K562 (cell line): ENCODE data around the gene CPED1. TPM values are rescaled to one million over a fixed set of nuclear protein-coding genes. Genes with fewer than 3 reads are reported as not detected.

Experiments
- CBX3 ChIP-seq, 2 experiments: IDR thresholded peaks; 1 replicate in 1 of 2; 2 replicates in 1 of 2; pipeline ENCODE4 v1.6.1; 2012; ENCODE audit warnings: inconsistent platforms in 2 of 2, low read length in 2 of 2, borderline replicate concordance in 1 of 2, control low read depth in 1 of 2
- DDX20 ChIP-seq: fragments of 450-650 bp; IDR thresholded peaks from 2 replicates; pipeline ENCODE4 v1.6.1; 2016; ENCODE audit warnings: missing genetic modification characterization, low read depth, mild to moderate bottlenecking, missing compliant biosample characterization, moderate library complexity
- FOXJ3 ChIP-seq: sonication (generic); formaldehyde crosslinking; IDR thresholded peaks from 2 replicates; pipeline ENCODE4 v1.4.0; 2020; ENCODE audit warnings: mild to moderate bottlenecking, missing genetic modification reagents
- GATA2 ChIP-seq: sonication (generic); formaldehyde crosslinking; IDR thresholded peaks from 2 replicates; pipeline ENCODE4 v1.4.0; 2020; ENCODE audit warnings: mild to moderate bottlenecking, missing genetic modification reagents
- MCM3 ChIP-seq: fragments of 450-650 bp; IDR thresholded peaks from 2 replicates; pipeline ENCODE4 v1.6.1; 2016
- MCM7 ChIP-seq, 2 experiments: fragments of 450-650 bp; IDR thresholded peaks; 2 replicates each; pipeline ENCODE4 v1.6.1; 2016 to 2018
- MGA ChIP-seq: fragments of 450-650 bp; IDR thresholded peaks from 2 replicates; pipeline ENCODE4 v1.6.1; 2016; ENCODE audit warnings: mild to moderate bottlenecking, moderate library complexity
- NR2C2 ChIP-seq, 2 experiments: fragments of 200-800 bp in 1 of 2; sonication (Bioruptor generic) in 1 of 2; sonication (generic) in 1 of 2; formaldehyde crosslinking in 1 of 2; IDR thresholded peaks; 2 replicates each; pipeline versions ENCODE4 v1.6.1 to v1.8.0; 2016 to 2022; ENCODE audit warnings: mild to moderate bottlenecking in 1 of 2, missing compliant biosample characterization in 1 of 2, missing genetic modification characterization in 1 of 2, missing genetic modification reagents in 1 of 2
- RFX5 ChIP-seq: IDR thresholded peaks from 2 replicates; pipeline ENCODE4 v1.6.1; 2011; ENCODE audit warnings: low read depth, mild to moderate bottlenecking, improper control_type of control experiment, low read length
- RUNX1 ChIP-seq: sonication (generic); IDR thresholded peaks from 2 replicates; pipeline ENCODE4 v1.6.1; 2016; ENCODE audit warnings: antibody characterized with exemption, low read depth
- TFE3 ChIP-seq: fragments of 450-650 bp; formaldehyde crosslinking; IDR thresholded peaks from 2 replicates; pipeline ENCODE4 v1.4.0; 2020; ENCODE audit warnings: mild to moderate bottlenecking, mixed read lengths
- USF1 ChIP-seq: sonication (generic); formaldehyde crosslinking; IDR thresholded peaks from 2 replicates; pipeline ENCODE4 v1.9.0; 2022; ENCODE audit warnings: mild to moderate bottlenecking, missing genetic modification reagents
- ZNF133 ChIP-seq: fragments of 250-450 bp; sonication (Bioruptor Pico); IDR thresholded peaks from 2 replicates; pipeline ENCODE4 v1.4.0; 2020; ENCODE audit warnings: mild to moderate bottlenecking
- ZNF316 ChIP-seq: fragments of 450-650 bp; IDR thresholded peaks from 2 replicates; pipeline ENCODE4 v1.6.1; 2016
- polyA plus RNA-seq, 8 experiments: library from polyadenylated mRNA; depleted of rRNA in 4 of 8; stranded (reverse) in 5 of 8; unstranded in 3 of 8; fragments of >200 nt; fragmentation: Nextera tagmentation in 2 of 8; fragmentation: Illumina TruSeq in 1 of 8; extraction: Ambion mirVana in 2 of 8; extraction: Trizol in 1 of 8; gene quantifications; 2 replicates each; pipeline versions ENCODE4 v1.2.1 to v1.2.3, GENCODE V29; 2011 to 2014; ENCODE audit warnings: inconsistent platforms in 1 of 8, missing spikeins in 1 of 8
- total RNA-seq, 7 experiments: library from RNA; depleted of rRNA in 6 of 7; stranded (reverse); fragments of >200 nt in 6 of 7; fragmentation: Illumina TruSeq in 2 of 7; extraction: Trizol in 2 of 7; gene quantifications; 2 replicates each; pipeline versions ENCODE4 v1.2.1 to v1.2.3, GENCODE V29; 2011 to 2021; ENCODE audit warnings: low replicate concordance in 1 of 7

CPED1 gene
- total and polyA plus RNA-seq, 9 of the 15 experiments (the other 6 are each of a cell fraction or from before 2014, with no cell fraction given): 195 to 393 (median 290) TPM

DNA sequence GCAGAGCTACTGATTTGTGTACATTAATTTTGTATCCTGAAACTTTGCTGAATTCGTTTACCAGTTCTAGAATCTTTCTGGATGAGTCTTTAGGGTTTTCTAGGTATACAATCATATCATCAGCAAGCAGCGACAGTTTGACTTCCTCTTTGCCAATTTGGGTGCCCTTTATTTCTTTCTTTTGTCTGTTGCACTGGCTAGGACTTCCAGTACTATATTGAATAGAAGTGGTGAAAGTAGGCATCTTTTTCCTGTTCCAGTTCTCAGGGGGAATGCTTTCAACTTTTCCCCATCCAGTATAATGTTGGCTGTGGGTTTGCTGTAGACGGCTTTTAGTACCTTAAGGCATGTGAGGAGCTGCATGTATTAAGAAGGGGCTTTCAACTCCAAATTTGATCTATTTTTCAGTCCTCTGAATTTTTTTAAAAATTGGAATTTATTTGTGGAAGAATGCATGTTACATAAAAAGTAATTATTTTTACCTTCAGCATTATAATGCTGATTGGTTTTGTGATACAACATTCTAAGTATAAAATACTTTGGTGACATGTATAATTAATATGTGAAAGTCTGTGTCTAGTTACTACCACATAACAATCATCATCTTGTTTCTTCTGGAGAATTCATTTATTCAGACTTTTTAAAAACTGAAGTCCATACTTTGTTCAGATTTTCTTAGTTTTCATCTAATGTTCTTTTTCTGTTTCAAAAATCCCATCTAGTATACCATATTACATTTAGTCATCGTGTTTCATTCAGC lies 49.6 kb downstream of the CPED1 start (continued):
- TF ChIP-seq RFX5: no peak
- no peak for TF ChIP-seq ZNF133
- TF ChIP-seq MCM3: no peak
- no peak for TF ChIP-seq MCM7 (IDR thresholded peaks at IDR 0.05)
- no peak for TF ChIP-seq ZNF316
- TF ChIP-seq RUNX1: no peak
- peak in 1 of 2 experiments; percentile 8; a peak in 1 of 3 replicates for TF ChIP-seq CBX3 (IDR thresholded peaks at IDR 0.05; ENCODE audit: borderline replicate concordance in 1 of 2, low read length in 2 of 2)
- no peak for TF ChIP-seq FOXJ3 (CRISPR knock-in tag)
- 0 out of 2 replicates have a peak, but pooled peaks have one; percentile 35 for TF ChIP-seq DDX20 (tag)
- TF ChIP-seq TFE3 (CRISPR knock-in tag): no peak
- no peak for TF ChIP-seq NR2C2 (CRISPR knock-in tag; IDR thresholded peaks at IDR 0.05)
- TF ChIP-seq NR2C2 (tag; IDR thresholded peaks at IDR 0.05): no peak
- TF ChIP-seq GATA2 (CRISPR knock-in tag): no peak
- TF ChIP-seq USF1 (CRISPR knock-in tag): no peak
- TF ChIP-seq MGA: no peak
